ENCODE data around the gene TAF11L14. TPM values are rescaled to one million over a fixed set of nuclear protein-coding genes. Genes with fewer than 3 reads are reported as not detected.

TAF11L14 gene
- total RNA-seq, 1 donor from 2014 or later = not detected

DNA sequence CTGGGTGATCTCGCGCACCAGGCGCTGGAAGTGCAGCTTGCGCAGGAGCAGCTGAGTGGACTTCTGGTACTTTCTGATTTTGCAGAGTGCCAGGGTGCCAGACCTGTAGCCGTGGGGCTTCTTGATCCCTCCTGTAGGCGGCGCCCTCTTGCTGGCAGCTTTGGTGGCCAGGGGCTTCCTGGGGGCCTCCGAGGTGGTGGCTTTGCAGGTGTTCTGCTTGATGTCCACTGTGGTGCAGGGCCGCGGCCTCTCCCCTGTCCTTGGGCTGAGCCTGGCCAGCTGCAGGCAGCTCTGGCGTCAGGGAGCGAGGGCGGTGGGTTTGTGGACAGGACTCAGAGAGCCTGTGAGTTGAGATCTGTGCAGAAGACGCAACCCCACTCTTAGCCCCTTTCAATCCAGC is 36.1 kb downstream of the TAF11L14 start:
- DNase-seq (ENCODE audit: low spot score) = no peak
- intact Hi-C loops (cut with DNase I) = no loop called here

DNA sequence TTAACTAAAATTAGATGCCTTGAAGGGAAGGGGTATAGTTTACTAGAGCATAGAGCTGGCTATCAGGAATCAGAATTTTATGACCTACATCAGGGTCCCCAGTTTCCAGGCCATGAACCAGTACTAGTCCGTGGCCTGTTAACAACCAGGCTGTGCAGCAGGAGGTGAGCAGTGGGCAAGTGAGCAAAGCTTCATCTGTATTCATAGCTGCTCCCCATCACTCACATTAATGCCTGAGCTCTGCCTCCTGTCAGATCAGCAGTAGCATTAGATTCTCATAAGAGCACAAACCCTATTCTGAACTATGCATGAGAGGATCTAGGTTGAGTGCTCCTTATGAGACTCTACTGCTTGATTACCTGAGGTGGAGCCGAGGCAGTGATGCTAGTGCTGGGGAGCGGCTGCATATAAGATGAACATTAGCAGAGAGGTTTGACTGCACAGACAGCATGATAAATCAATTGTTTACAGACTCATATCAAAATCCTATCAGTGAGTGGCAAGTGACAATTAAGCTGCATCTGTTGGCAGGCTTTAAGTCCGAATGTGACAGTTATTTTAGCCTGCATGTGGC is 44.6 kb downstream of the TAF11L14 start:
- DNase-seq (ENCODE audit: low spot score) = no peak
- intact Hi-C loops (cut with DNase I) = no loop called here

DNA sequence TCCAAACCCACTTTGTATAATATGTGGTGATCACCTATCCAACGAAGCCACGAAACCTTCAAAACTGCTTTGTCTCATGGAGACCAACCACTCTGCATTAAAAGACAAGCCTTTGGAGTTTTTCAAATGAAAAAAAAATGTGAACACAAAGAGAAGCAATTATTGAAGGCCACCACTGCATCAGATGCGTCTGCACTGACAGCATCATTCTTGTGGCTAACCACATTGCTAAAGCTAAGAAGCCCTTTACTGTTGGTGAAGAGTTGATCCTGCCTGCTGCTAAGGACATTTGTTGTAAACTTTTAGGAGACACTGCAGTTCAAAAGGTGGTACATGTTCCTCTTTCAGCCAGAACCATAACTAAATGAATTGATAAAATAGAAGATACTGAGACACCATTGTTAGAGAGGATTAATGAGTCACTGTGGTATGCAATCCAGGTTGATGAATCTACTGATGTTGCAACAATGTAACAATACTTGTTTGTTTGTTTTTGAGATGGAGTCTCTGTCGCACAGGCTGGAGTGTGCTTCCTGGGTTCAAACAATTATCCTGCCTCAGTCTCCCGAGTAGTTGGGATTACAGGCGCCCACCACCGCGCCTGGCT is 45.4 kb downstream of the TAF11L14 start:
- intact Hi-C loops (cut with DNase I) = no loop called here
- no peak for DNase-seq (ENCODE audit: low spot score)

DNA sequence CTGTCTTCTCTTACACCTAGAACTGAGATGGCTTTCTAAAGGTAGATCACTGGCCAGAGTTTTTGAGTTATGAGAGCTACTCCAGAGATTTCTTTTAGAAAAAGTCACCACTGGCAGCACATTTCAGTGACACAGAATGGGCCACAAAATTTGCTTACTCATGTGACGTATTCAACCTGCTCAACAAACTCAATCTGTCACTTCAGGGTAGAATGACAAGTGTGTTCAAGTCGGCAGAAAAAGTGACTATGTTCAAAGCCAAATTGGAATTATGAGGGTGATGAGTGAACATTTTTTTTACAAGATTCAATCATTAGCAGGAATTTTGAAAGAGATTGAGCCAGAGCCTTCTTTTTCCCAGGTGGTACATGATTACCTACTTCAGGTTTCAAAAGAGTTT is 46.5 kb downstream of the TAF11L14 start:
- intact Hi-C loops (cut with DNase I) = no loop called here
- no peak for DNase-seq (ENCODE audit: low spot score)

Other genes starting within 250 kb of the TAF11L14 start
- gene TAF11L2, start 136.2 kb upstream of the TAF11L14 start, total RNA-seq = not detected
- not detected for gene TAF11L3, start 116.1 kb upstream of the TAF11L14 start, total RNA-seq
- not detected for gene TAF11L4, start 112.7 kb upstream of the TAF11L14 start, total RNA-seq
- not detected for gene TAF11L5, start 109.2 kb upstream of the TAF11L14 start, total RNA-seq
- gene TAF11L6, start 105.8 kb upstream of the TAF11L14 start, total RNA-seq = not detected
- gene TAF11L7, start 48.7 kb upstream of the TAF11L14 start, total RNA-seq = not detected
- gene TAF11L8, start 43.5 kb upstream of the TAF11L14 start, total RNA-seq = not detected
- not detected for gene TAF11L9, start 40.1 kb upstream of the TAF11L14 start, total RNA-seq
- gene TAF11L10, start 36.6 kb upstream of the TAF11L14 start, total RNA-seq = not detected
- not detected for gene TAF11L11, start 30.3 kb upstream of the TAF11L14 start, total RNA-seq
- not detected for gene TAF11L12, start 24.1 kb upstream of the TAF11L14 start, total RNA-seq
- not detected for gene TAF11L13, start 2.4 kb upstream of the TAF11L14 start, total RNA-seq